Activated T-helper 2 cell treated with anti-CD3 and anti-CD28 coated beads, Interferon-gamma antibody, Interleukin-2, Interleukin-4, amounts not matched to agents 10 μg/mL and 5 μg/mL and 100 μg/mL, durations not matched to agents 14 hours and 24 hours and 36 hours (primary cell): ENCODE results near the gene STPG2. TPM values are rescaled to one million over a fixed set of nuclear protein-coding genes. Genes with fewer than 3 reads are reported as not detected.
"Not testable (repeated sequence)": the region's sequence is repeated elsewhere in the genome, so short reads cannot be mapped to it uniquely, and the experiment has no call there.

Source experiments
- DNase-seq: peaks from one replicate; pipeline ENCODE4 v3.0.0; 2021; ENCODE audit warnings: low spot score
- H3K27ac Mint-ChIP-seq: one replicate; pipeline ENCODE4 v1.8.0; 2021; ENCODE audit warnings: mixed read lengths
- H3K27me3 Mint-ChIP-seq: one replicate; pipeline ENCODE4 v1.8.0; 2021; ENCODE audit warnings: low read depth, mixed read lengths
- H3K36me3 Mint-ChIP-seq: one replicate; pipeline ENCODE4 v1.8.0; 2021; ENCODE audit warnings: low read depth, mixed read lengths
- H3K4me1 Mint-ChIP-seq: one replicate; pipeline ENCODE4 v1.8.0; 2021; ENCODE audit warnings: low read depth, mixed read lengths
- H3K4me3 Mint-ChIP-seq: one replicate; pipeline ENCODE4 v1.8.0; 2021; ENCODE audit warnings: low read depth, mild to moderate bottlenecking, moderate library complexity, mixed read lengths
- H3K9me3 Mint-ChIP-seq: one replicate; pipeline ENCODE4 v1.8.0; 2021; ENCODE audit warnings: mixed read lengths
- intact Hi-C: fragments of 100-400 bp; cut with micrococcal nuclease; formaldehyde crosslinking; loops from one replicate; pipeline ENCODE4 v1.15.1; 2023
- total RNA-seq: library from RNA; stranded (reverse); gene quantifications from 2 replicates; pipeline ENCODE4 v1.2.3, GENCODE V29; 2022

The STPG2 gene
- total RNA-seq, 1 donor from 2014 or later = not detected

DNA sequence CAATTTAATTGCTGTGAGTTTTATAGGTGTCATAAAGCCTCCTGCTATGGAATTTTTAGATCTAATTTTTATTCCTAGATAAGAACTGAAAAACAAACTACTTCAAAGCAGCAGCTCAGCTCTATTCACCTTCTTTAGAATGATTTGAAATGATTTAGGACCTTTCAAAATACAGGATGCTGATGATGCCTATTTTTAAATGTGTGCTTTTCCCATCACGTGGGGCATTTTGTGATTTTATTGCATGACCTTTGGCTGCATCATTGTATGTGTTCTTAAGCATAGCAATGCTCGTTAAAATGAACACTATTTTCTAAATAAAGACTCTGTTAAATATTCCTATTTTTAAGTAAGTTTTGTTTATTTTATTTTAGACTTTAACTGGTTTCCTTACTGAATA is 537.3 kb downstream of the STPG2 start:
- no peaks in the 10 kb centered on the region for H3K9me3 Mint-ChIP-seq
- no peaks in the 10 kb centered on the region for H3K4me1 Mint-ChIP-seq
- H3K27ac Mint-ChIP-seq = no peak overlapping the region
- H3K4me3 Mint-ChIP-seq = no peak overlapping the region
- intact Hi-C loops = no loop called here
- no peaks in the 10 kb centered on the region for H3K36me3 Mint-ChIP-seq
- DNase-seq = no peak
- H3K27me3 Mint-ChIP-seq = no peaks in the 10 kb centered on the region

DNA sequence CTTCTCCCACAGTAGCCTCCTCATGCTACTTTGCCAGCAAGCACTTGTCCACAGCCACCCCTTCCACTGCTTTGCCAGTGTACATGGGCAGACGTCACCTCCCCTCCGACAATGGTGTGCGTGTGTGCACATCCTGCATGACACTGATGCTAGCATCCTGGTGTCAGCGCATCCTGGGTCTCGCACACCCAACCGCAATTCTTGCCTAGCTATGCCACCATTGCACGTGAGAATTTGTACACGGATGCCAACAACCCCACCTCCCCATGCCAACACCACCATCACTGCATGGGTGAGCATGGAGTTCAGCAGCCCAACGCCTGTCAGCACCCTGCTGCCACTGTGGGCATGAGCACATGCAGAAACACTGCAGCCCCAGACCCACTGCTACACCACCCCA is 550.0 kb downstream of the STPG2 start:
- Mint-ChIP-seq H3K27me3 (no peaks in the 10 kb centered on the region), H3K4me1 (no peaks in the 10 kb centered on the region), H3K9me3 (peaks cover 39% of the 10 kb centered on the region), H3K27ac (no peak overlapping the region), H3K36me3 (no peaks in the 10 kb centered on the region), H3K4me3 (no peak overlapping the region)
- no peak for DNase-seq
- intact Hi-C loops = no loop called here

DNA sequence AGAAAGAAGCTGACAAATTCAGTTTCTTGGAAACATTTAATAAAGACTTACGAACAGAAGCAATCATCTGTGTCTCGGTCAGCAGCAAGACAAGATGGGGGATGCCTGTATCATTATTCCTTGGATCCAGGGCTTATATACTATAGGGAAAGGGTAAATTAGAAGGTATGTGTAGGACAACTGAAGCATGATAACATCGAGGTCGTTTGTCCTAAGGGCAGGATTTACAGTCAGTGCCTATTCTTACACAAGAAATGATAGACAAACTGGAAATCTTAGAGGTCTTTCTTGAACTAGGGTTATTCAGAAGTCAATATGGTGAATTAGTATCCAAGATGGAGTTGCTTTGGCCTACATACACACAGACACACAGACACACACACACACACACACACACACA is 553.0 kb downstream of the STPG2 start:
- Mint-ChIP-seq H3K4me3 (no peak overlapping the region), H3K9me3 (peaks cover 12% of the 10 kb centered on the region), H3K36me3 (no peaks in the 10 kb centered on the region), H3K27me3 (no peaks in the 10 kb centered on the region), H3K4me1 (no peaks in the 10 kb centered on the region), H3K27ac (no peak overlapping the region)
- intact Hi-C loops = no loop called here
- DNase-seq = no peak

DNA sequence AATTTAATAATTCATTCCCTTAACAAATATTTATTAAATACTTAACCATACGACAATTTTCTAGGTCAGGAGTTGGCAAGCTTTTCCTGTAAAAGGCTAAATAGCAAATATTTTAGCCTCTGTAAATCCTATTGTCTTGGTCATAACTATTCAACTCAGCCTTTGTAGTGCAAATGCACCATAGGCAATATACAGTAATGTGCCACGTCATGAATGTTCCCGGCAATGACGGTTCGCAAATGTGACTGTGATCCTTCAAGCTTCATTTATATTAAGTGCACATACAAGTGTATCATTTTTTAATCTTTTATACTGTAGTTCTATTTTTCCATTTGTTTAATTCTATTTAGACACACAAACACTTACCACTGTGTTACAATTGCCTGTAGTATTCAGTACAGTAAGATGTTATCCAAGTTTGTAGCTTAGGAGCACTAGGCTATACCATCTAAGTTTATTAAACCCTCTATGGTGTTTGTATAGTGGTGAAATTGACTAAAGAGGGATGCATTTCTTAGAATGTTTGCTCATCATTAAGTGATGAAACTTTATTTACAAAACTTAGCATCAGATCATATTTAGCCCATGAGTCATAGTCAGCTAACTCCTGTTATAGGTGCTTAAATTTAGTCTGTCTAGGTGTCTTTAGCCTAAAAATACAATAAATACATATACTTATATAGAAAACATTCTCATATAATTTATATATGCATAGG is 553.6 kb downstream of the STPG2 start:
- Mint-ChIP-seq H3K27me3 (no peaks in the 10 kb centered on the region), H3K4me3 (no peak overlapping the region), H3K27ac (no peak overlapping the region), H3K9me3 (peaks cover 12% of the 10 kb centered on the region), H3K36me3 (no peaks in the 10 kb centered on the region), H3K4me1 (no peaks in the 10 kb centered on the region)
- intact Hi-C loops = no loop called here
- no peak for DNase-seq

DNA sequence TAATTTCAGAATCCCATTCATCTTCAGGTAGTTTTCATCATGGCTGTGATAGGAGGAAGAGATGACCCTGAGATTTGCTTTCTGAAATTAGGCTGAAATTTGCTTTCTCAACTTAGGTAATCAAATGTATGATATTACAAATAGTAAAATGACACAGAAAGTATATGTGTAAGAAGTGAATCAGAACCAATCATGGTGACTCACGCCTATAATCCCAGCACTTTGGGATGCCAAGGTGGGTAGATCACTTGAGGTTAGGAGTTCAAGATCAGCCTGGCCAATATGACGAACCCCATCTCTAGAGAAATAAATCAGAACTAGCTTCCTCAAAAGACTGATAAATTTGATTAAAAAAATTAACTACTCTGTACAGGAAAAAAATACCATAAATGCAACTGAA is 555.4 kb downstream of the STPG2 start:
- no peak for DNase-seq
- Mint-ChIP-seq H3K36me3 (no peaks in the 10 kb centered on the region), H3K4me1 (no peaks in the 10 kb centered on the region), H3K4me3 (no peak overlapping the region), H3K27me3 (no peaks in the 10 kb centered on the region), H3K27ac (no peak overlapping the region), H3K9me3 (no peaks in the 10 kb centered on the region)
- intact Hi-C loops = no loop called here

DNA sequence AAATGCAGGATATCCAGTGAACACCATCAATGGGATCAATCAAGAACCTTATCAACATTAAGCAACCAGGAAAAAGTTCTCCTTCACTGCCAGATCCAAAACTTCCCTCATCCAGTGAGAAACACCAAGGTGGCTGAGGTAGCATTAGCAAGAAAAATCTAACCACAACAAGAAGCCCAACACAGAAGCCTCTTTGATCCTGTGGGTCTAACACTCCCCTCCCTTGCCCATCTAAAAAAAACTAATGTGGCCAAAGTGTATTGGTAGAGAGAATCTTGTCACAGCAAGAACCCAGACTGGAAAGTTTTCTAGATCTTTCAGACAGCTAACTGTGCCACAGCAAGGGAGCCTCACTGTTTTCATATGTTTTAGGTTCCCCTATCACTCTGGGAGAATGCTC is 558.0 kb downstream of the STPG2 start:
- Mint-ChIP-seq H3K4me1 (no peaks in the 10 kb centered on the region), H3K36me3 (no peaks in the 10 kb centered on the region), H3K9me3 (no peaks in the 10 kb centered on the region), H3K27me3 (no peaks in the 10 kb centered on the region), H3K27ac (no peak overlapping the region), H3K4me3 (no peak overlapping the region)
- intact Hi-C loops = no loop called here
- no peak for DNase-seq

DNA sequence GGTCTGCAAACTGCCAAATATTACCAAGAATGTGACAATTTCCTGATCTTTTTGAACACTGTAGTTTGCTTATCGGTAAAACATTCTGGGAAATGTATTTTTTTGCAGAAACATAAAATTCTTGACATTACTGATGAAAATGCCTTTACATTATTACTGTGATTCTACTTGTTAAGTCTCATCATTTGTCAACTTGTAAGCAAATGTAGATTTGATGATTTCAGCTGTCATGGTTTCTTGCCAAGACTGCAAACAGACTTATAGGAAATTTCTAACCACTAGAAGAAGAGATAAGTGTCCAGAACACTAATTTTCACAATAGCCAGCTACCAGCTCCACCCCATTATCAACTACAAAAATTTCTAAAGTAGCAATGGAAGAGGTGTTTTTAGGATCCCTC is 560.4 kb downstream of the STPG2 start:
- intact Hi-C loops = no loop called here
- H3K36me3 Mint-ChIP-seq = no peaks in the 10 kb centered on the region
- H3K27me3 Mint-ChIP-seq = no peaks in the 10 kb centered on the region
- no peaks in the 10 kb centered on the region for H3K4me1 Mint-ChIP-seq
- DNase-seq = no peak
- no peak overlapping the region for H3K4me3 Mint-ChIP-seq
- H3K9me3 Mint-ChIP-seq = peaks cover 4% of the 10 kb centered on the region
- H3K27ac Mint-ChIP-seq = no peak overlapping the region

DNA sequence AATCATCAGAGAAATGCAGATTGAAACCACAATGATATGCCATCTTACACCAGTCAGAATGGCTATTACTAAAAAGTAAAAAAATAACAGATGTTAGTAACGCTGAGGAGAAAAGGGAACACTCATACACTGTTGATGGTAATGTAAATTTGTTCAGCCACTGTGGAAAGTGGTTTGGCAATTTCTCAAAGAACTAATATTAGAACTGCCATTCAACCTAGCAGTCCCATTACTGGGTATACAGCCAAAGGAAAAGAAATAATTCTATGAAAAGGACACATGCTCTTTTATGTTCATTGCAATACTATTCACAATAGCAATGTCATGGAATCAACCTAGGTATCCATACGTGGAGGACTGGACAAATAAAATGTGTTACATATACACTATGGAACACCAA is 566.3 kb downstream of the STPG2 start:
- H3K27ac Mint-ChIP-seq = no peak overlapping the region
- H3K9me3 Mint-ChIP-seq = peaks cover 9% of the 10 kb centered on the region
- H3K4me1 Mint-ChIP-seq = no peaks in the 10 kb centered on the region
- no peak overlapping the region for H3K4me3 Mint-ChIP-seq
- intact Hi-C loops = no loop called here
- H3K36me3 Mint-ChIP-seq = no peaks in the 10 kb centered on the region
- no peaks in the 10 kb centered on the region for H3K27me3 Mint-ChIP-seq
- no peak for DNase-seq

DNA sequence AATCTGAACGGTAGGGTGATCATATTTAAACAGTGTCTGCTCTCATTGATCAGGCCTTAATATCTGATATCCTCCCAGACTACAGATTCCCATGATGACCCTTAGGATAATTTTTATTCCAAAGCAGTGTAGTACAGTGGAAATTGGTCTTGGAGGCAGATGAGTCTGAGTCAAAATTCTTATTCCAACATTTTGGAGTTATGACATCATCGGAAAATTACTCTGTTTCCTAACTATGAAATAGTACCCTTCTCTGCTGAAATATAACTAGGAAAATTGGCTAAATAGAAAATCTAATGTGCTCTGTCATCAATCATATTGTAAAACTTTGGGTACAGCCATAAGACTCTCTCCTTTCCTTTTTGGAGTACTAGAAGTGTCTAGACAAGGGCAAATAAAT is 583.3 kb downstream of the STPG2 start:
- no peak for DNase-seq
- Mint-ChIP-seq H3K36me3 (no peaks in the 10 kb centered on the region), H3K27ac (no peak overlapping the region)

DNA sequence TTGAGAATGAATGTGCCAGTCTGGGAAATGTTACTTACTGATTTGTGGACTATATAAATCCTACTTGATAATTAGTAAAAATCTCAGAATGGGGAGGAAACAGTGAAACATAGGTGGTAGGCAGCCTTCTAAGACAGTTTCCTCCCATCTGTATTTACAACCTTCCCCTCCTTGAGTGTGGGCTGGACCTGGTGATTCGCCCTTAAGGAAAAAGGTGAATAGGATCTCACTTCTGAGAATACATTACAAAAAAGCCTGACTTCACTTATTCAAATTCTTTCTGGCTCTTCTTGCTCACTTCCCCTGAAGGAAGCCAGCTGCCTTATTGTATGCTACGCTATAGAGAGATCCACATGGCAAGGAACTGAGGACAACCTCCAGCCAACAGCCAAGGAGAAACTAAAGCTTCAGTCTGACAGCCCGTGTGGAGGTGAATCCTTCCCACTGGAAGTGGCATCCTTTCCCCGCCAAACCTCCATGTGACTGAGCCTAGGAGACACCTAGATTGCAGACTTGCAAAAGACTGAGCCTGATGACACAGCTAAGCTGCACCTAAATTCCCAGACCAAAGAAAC is 585.0 kb downstream of the STPG2 start:
- DNase-seq = no peak
- peaks cover 11% of the 10 kb centered on the region for H3K9me3 Mint-ChIP-seq
- intact Hi-C loops = no loop called here
- H3K4me3 Mint-ChIP-seq = no peak overlapping the region
- no peak overlapping the region for H3K27ac Mint-ChIP-seq
- no peaks in the 10 kb centered on the region for H3K27me3 Mint-ChIP-seq
- H3K36me3 Mint-ChIP-seq = no peaks in the 10 kb centered on the region
- no peaks in the 10 kb centered on the region for H3K4me1 Mint-ChIP-seq

More for the DNA sequence above, 583.3 kb downstream of the STPG2 start:
- intact Hi-C loops = no loop called here
- Mint-ChIP-seq H3K9me3 (peaks cover 17% of the 10 kb centered on the region), H3K4me1 (no peaks in the 10 kb centered on the region), H3K27me3 (no peaks in the 10 kb centered on the region), H3K4me3 (no peak overlapping the region)

DNA sequence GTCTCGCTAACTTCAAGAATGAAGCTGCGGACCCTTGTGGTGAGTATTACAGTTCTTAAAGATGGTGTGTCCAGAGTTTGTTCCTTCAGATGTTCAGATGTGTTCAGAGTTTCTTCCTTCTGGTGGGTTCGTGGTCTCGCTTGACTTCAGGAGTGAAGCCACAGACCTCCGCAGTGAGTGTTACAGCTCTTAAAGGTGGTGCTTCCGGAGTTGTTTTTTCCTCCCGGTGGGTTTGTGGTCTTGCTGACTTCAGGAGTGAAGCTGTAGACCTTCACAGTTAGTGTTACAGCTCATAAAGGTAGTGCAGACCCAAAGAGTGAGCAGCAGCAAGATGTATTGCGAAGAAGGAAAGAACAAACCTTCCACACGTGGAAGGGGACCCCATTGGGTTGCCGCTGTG is 592.6 kb downstream of the STPG2 start:
- H3K4me3 Mint-ChIP-seq, H3K9me3 Mint-ChIP-seq, H3K4me1 Mint-ChIP-seq, H3K27ac Mint-ChIP-seq, H3K36me3 Mint-ChIP-seq, H3K27me3 Mint-ChIP-seq, intact Hi-C loops, DNase-seq: not testable (repeated sequence)

DNA sequence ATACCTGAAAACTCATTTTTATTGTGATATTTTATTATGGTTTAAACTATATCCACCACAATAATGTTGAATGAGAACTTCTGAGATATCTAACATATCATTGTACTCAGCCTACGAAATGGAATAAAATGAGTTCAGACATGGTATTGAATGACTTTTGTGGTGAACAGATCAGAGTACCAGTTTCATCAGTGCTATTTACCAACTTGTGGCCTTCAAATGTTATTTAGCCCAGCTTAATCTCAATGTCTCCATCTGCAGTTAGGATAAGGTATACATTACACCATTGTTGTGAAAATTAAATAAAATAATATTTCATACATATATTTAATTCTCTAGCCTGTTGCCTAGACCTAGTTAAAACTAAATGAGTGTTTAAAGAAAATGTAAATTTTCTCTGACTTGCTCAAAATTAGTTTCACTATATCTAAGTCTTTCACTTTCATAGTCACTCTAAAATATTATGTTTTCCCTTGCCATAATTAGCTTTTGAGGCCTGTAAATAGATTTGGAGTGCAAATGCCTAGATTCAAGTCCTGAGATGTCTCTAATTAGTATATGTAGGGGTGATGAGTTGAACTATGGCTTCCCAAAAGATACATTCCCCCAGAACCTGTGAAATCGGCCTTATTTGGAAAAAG is 594.2 kb downstream of the STPG2 start:
- Mint-ChIP-seq H3K4me1 (no peaks in the 10 kb centered on the region), H3K9me3 (peaks cover 9% of the 10 kb centered on the region), H3K4me3 (no peak overlapping the region), H3K27me3 (no peaks in the 10 kb centered on the region), H3K36me3 (no peaks in the 10 kb centered on the region), H3K27ac (no peak overlapping the region)
- no peak for DNase-seq
- intact Hi-C loops = no loop called here

DNA sequence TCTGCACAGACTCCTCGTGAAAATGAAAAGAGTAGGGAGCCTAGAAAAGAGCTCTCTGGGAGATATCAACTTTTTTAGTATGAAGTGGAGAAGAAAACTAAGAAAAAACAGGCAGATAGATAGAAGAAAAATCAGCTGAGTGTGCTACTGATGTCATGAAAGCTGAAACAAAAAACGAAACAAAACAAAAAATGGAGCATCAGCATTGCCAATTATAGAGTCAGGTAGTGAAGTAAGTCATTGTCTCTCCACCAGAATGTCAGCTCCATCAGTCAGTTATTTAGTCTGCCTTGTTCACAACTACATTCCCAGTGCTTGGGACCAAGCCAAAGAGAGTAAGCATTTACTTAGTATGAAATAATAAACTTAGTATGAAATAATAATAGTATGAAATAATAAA is 595.1 kb downstream of the STPG2 start:
- Mint-ChIP-seq H3K36me3 (no peaks in the 10 kb centered on the region), H3K27me3 (no peaks in the 10 kb centered on the region), H3K4me1 (no peaks in the 10 kb centered on the region), H3K9me3 (peaks cover 9% of the 10 kb centered on the region), H3K4me3 (no peak overlapping the region), H3K27ac (no peak overlapping the region)
- no peak for DNase-seq
- intact Hi-C loops = no loop called here
